GM18867 (cell line): ENCODE results near the gene SDCBP2.
"Not testable (repeated sequence)": the region's sequence is repeated elsewhere in the genome, so short reads cannot be mapped to it uniquely, and the experiment has no call there.

Experiments used
- ATAC-seq: cut with Tn5 transposase; IDR thresholded peaks from one replicate; pipeline ENCODE4 v1.9.1; 2021; ENCODE audit warnings: mild to moderate bottlenecking, moderate library complexity; ENCODE audit not compliant: unreplicated experiment

The SDCBP2 gene

DNA sequence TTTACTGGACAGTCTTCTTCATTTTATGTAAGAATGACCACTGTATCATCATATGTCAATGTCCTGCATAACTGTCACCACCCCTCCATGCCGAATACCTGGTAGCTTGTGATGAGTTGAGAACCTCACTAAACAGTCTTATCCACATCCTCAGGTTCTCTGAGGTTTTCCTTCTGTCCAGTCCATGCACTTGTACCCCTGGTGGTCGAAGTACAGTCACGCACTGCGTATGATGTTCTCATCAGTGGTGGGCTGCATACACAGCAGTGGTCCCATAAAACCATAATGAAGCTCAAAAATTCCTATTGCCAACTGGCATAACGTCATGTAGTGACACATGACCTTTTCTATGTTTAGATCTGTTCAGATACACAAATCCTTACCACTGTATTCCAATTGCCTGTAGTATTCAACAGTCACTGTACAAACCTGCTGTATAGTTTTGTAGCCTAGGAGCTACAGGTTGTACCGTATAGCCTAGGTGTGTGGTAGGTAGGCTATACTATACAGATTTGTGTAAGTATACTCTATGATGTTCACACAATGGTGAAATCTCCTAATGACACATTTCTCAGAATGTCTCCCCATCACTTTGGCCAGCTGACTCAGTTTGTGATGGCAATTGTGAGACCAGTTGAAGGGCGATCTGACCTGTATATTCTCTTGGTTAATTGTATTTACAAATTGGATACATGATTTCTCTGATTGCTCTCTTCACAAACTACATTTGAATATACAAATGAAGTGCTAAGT lies 31.3 kb upstream of the SDCBP2 start:
- no peak for ATAC-seq

DNA sequence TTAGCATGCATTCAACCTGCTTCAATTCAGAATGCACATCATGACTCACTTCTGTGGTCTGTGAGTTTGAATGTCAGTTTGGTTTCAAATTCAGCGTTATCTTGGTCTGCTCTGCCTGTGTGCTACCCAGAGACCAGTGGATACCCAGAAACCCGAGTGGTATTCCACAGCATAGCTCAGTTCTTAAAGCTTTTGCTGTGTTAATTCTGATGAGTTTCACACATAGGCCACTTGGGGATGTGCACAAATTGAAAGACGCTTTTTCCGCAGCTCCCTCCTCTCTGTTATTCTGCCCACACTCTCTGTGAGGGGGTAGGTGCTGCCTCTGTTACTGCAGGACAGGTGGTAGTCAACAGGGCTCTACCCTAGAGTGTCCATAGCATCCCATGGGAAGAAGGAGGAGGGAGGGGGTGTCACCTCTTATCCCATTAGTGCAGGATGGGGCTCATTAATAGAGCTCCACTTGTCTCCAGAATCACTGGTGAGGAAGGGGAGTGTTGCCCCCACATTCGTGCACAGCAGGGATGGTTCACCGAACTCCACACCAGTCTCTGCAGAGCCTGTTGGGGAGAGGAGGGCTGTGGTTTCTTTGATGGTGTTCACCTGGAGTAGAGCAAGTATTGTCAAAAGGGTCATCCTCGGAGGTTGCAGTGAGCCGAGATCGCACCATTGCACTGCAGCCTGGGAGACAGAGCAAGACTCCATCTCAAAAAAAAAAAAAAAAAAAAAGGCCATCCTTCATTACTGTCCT lies 29.2 kb upstream of the SDCBP2 start:
- no peak for ATAC-seq

DNA sequence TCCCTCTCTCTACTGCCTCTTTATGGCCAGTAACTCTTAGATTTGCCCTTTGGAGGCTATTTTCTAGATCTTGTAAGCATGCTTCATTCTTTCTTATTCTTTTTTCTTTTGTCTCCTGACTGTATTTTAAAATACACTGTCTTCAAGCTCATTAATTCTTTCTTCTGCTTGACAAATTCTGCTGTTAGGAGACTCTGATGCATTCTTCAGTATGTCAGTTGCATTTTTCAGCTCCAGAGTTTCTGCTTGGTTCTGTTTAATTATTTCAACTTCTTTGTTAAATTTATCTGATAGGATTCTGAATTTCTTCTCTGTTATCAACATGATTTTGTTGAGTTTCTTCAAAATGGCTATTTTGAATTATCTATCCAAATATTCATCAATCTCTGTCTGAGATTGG lies 25.0 kb upstream of the SDCBP2 start:
- no peak for ATAC-seq

DNA sequence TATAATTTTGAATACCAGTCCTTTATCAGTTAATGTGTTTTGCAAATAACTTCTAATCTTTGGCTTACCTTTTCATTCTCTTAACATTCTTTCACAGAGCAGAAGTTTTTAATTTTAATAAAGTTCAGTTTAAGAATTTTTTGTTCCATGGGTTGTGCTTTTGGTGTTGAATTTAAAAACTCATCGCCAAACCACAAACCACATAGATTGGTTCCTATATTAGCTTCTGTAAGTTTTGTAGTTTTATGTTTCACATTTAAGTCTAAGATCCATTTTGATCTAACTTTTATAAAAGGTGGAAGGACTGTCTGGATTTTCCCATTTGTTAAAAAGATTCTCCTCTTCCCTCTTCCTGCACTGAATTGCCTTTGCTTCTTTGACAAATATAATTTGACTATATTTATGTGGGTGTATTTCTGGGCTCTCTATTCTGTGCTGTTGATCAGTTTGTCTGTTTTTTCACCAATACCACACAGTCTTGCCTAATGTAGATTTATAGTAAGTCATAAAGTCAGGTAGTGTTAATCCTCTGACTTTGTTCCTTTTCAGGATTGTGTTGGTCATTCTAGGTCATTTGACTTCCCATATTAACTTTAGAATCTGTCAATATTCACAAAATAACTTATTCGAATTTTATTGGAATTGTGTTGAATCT lies 17.5 kb upstream of the SDCBP2 start:
- no peak for ATAC-seq

DNA sequence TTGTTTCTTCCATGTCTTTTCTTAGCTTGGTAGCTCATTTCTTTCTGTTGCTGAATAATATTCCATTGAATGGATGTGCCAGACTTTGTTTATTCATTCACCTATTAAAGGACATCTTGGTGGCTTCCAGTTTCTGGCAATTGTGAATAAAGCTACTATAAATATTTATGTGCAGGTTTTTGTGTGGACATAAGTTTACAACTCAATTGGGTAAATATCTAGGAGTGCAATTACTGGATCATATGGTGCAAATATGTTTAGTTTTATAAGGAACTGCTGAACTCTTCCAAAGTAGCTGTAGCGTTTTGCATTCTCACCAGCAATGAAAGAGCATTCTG lies 16.8 kb upstream of the SDCBP2 start:
- ATAC-seq = no peak

DNA sequence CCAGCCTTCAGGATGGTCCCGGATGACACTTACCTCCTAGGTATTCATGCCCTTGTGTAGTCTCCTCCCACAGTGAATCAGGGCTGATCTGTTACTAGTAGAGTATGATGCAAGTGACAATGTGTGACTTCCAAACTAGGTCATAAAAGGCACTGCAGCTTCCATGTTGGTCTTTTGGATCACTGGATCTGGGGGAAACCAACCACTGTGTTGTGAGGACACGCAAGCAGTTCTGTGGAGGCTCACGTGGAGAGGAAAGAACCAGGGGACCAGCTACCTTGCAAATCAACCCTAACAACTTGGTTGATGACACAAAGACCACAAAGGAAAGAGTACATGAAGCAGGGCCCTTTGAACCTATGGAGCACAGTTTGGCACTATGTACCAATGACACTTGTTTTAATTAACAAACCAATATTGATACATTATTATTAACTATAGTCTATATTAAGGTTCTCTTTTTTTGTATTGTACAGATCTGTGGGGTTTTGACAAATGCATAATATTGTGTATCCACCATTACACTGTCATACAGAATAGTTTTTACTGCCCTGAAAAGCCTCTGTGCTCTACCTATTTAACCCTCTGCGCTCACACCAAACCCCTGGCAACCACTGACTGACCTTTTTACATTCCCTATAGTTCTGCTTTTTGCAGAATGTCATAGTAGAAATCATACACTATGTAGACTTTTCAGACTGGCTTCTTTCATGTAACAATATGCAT lies 16.3 kb upstream of the SDCBP2 start:
- no peak for ATAC-seq

DNA sequence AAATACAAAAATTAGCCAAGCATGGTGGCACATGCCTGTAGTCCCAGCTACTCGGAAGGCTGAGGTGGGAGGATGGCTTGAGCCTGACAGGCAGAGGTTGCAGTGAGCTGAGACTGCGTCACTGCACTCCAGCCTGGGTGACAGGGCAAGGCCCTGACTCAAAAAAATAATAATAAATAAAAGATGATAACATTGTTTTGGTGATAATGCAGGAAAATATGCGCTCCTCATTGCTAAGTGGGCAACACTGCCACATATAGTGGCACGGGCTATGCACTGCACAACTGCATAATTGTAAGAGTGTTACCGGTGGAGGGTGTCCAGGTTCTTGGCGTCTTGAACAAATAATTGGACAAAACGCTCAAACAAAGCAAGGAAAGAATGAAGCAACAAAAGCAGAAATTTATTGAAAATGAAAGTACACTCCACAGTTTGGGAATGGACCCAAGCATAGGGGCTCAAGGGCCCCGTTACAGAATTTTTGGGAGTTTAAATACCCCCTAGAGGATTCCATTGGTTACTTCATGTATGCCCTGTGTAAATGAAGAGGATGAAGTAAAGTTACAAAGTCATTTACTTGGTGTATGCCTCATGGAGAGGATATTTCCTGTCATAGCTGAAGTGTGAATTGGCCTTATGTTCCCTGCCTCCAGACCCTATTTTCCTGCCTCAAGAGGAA lies 14.6 kb upstream of the SDCBP2 start:
- not testable (repeated sequence) for ATAC-seq

GRCh38 chr20:1341561-1342265 lies 12.8 kb upstream of the SDCBP2 start:
- no peak for ATAC-seq

DNA sequence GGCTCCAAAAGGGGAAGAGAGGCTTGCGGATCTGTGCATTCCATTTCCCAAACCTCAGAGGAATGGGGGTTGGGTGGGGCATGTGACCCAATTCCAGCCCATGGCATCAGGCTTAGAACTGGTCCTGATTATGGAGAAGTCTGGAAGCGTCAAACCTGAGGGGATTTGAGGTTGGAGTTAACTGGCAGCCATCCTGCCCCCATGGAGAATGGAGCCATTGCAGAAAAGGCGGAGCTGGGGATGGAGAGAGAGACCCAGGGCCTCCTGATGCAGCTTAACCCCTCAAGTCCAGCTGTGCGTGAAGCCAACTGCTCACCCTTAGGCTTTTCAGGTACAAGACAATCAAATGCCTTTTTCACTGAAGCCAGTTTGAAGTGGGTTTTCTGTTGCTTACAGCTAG lies 9.9 kb upstream of the SDCBP2 start:
- no peak for ATAC-seq

DNA sequence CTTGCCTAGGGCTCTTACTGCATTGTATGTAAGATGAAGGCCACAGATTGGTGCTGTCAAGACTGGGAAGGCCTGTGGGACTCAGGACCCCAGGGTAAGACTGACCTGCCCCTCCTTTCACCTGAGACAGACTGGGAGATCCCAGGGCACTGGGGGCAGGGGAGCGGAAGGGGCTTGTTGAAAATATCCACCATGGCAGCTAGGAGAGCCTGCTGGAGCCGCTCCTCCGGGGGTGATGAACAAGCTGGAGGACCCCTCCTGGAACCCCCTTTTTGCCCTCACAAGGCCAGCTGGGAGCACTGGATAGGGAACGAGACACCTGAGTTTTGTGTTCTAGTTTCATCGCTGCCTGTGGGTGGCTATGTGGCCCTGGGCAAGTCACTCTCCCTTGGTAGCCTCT lies 9.2 kb upstream of the SDCBP2 start:
- ATAC-seq = no peak

- ATAC-seq = no peak
Measured at GRCh38 chr20:1337441-1337840, 8.5 kb upstream of the SDCBP2 start.

- ATAC-seq = no peak
Measured at GRCh38 chr20:1336699-1337367, 7.9 kb upstream of the SDCBP2 start.

DNA sequence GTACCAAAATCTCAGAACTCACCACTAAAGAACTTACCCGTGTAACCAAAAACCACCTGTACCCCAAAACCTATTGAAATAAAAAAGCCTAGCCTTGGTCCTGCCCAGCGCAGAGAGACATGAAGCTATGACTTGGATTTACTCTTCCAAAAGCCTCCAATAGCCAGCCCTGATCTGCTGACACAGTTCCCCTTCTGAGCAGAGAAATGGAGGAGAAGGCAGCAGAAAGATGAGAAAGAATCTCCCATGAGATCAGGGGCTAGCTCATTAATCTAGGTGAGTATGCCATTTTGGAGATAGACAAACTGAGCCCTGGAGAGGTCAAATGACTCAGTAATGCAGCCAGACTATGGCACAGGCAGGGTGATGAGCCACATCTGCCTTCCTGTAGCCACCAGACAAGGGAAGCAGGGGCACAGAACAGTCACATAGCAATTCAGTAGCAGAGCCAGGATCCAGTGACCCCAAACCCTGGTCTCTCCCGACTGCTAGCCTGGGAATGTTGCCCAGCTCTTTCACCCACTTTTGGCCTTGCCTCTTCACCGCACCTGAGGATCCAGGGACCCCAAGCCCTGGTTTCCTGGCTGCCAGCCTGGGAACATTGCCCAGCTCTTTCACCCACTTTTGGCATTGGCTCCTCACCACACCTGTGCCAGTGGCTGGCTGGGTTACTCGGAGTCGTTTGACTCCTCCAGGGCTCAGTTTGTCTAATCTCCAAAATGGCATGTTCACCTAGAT lies 7.2 kb upstream of the SDCBP2 start:
- no peak for ATAC-seq

GRCh38 chr20:1334761-1335160 lies 5.8 kb upstream of the SDCBP2 start:
- ATAC-seq = no peak

GRCh38 chr20:1334370-1334731 lies 5.4 kb upstream of the SDCBP2 start:
- no peak for ATAC-seq

- ATAC-seq = no peak
Measured at GRCh38 chr20:1333462-1334369, 4.8 kb upstream of the SDCBP2 start.

GRCh38 chr20:1332749-1333300 lies 3.9 kb upstream of the SDCBP2 start:
- no peak for ATAC-seq
